Uterus (tissue), 2 donors: Measurements from ENCODE around the gene FABP6.

Source experiments
- CTCF ChIP-seq, 4 experiments: fragments of 200-600 bp in 2 of 4; fragments of 450-650 bp in 2 of 4; sonication (generic) in 2 of 4; IDR thresholded peaks; one replicate each; pipeline ENCODE4 v1.5.1; 2016 to 2019; ENCODE audit warnings: antibody characterized with exemption in 4 of 4, mild to moderate bottlenecking in 2 of 4, moderate library complexity in 1 of 4
- POLR2A ChIP-seq, 2 donors: fragments of 450-650 bp; IDR thresholded peaks; one replicate each; pipeline ENCODE4 v1.6.1; 2016; ENCODE audit warnings: antibody characterized with exemption in 2 of 2, mild to moderate bottlenecking in 1 of 2, moderate library complexity in 1 of 2

GRCh38 chr5:160274483-160274931 is 45.2 kb downstream of the FABP6 start:
- TF ChIP-seq CTCF (IDR thresholded peaks at IDR 0.05), result no peak
- no peak for TF ChIP-seq POLR2A (IDR thresholded peaks at IDR 0.05)
